Testis (tissue), 3 donors: ENCODE data around the gene KRTAP5-1. TPM values are rescaled to one million over a fixed set of nuclear protein-coding genes. Genes with fewer than 3 reads are reported as not detected.

Source experiments
- DNase-seq: peaks from one replicate; pipeline ENCODE4 v3.0.0-alpha.2; 2019
- H3K27ac ChIP-seq, 2 donors: fragments of 200-600 bp; sonication (generic); one replicate each; pipeline ENCODE4 v1.5.1; 2019
- H3K27me3 ChIP-seq: fragments of 200-600 bp; sonication (generic); one replicate; pipeline ENCODE4 v1.5.1; 2019
- H3K36me3 ChIP-seq: fragments of 200-600 bp; sonication (generic); one replicate; pipeline ENCODE4 v1.5.1; 2017; ENCODE audit warnings: low read depth; ENCODE audit errors: missing control alignments
- H3K4me1 ChIP-seq: fragments of 200-600 bp; sonication (generic); one replicate; pipeline ENCODE4 v1.5.1; 2019
- H3K4me3 ChIP-seq, 2 donors: fragments of 200-600 bp; sonication (generic); one replicate each; pipeline ENCODE4 v1.5.1; 2017 to 2019
- H3K9me3 ChIP-seq: fragments of 200-600 bp; sonication (generic); one replicate; pipeline ENCODE4 v1.5.1; 2017
- POLR2A ChIP-seq: fragments of 450-650 bp; IDR thresholded peaks from one replicate; pipeline ENCODE4 v1.6.1; 2017; ENCODE audit warnings: antibody characterized with exemption, mild to moderate bottlenecking, moderate library complexity
- WGBS, 2 donors: methylation state at CpG; one replicate each; pipeline ENCODE4 v1.1.5; 2018; 5-methylcytosine and 5-hydroxymethylcytosine counted together
- intact Hi-C: fragments of 100-400 bp; cut with DNase I; formaldehyde crosslinking; loops from one replicate; pipeline ENCODE4 v1.15.1; 2023; ENCODE audit warnings: low total_unique reads
- polyA plus RNA-seq: library from polyadenylated mRNA; stranded (reverse); fragments of 350-450 nt; fragmentation: Illumina TruSeq; extraction: RNeasy Lipid Tissue Mini Kit (QIAGEN cat#74804); gene quantifications from one replicate; pipeline ENCODE4 v1.2.3, GENCODE V29; 2014; ENCODE audit warnings: low read depth, low replicate concordance; ENCODE audit not compliant: insufficient read depth
- total RNA-seq, 2 donors: library from RNA; depleted of rRNA; stranded (reverse); fragments of >200 nt; gene quantifications; one replicate each; pipeline ENCODE4 v1.2.3, GENCODE V29; 2016
- TF ChIP-seq, protein P1 (sequence below), 3 experiments: fragments of 450-650 bp in 2 of 3; fragments of 200-600 bp in 1 of 3; sonication (generic) in 1 of 3; IDR thresholded peaks; one replicate each; pipeline ENCODE4 v1.5.1; 2016 to 2019; ENCODE audit warnings: antibody characterized with exemption in 3 of 3, mild to moderate bottlenecking in 2 of 3, moderate library complexity in 1 of 3

KRTAP5-1 gene
- total and polyA plus RNA-seq, 3 donors from 2014 or later = not detected

DNA sequence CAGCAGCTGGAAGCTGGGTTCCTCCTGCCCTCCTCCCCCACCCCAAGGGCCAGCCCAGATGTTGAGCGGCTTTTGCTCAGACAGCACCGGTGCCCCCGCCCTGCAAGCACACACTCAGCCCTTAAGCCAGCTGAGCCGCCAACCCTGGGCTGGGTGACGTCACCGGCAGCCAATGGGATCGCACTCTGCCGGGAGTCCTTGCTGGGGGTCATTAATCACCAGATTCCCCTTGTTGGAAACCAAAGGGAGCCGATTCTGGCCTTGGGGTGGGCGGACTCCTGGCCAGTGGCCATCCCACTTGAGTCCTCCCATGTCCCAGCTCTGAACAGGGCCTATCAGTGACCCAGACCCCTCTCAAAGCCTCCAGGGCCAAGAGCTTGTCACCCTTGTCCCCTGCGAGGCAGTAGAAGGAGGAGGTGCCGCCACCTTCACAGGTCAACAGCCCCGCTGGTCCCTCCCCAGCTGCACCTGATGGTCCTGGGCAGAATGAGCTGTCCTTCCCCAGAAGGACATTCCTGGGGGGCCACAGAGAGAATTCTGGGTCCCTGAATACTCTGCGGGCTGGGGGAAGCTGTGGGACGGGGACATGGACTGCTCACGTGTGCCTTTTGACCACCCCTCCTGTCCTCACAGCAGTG lies 20.4 kb downstream of the KRTAP5-1 start:
- Histone ChIP-seq H3K4me1 (peaks cover under 1% of the 10 kb centered on the region), H3K9me3 (no peaks in the 10 kb centered on the region), H3K36me3 (no peaks in the 10 kb centered on the region), H3K4me3 (no peak overlapping the region), H3K27ac (no peak overlapping the region), H3K27me3 (no peaks in the 10 kb centered on the region)
- DNase-seq = no peak
- no peak for TF ChIP-seq POLR2A
- TF ChIP-seq, protein P1, sequence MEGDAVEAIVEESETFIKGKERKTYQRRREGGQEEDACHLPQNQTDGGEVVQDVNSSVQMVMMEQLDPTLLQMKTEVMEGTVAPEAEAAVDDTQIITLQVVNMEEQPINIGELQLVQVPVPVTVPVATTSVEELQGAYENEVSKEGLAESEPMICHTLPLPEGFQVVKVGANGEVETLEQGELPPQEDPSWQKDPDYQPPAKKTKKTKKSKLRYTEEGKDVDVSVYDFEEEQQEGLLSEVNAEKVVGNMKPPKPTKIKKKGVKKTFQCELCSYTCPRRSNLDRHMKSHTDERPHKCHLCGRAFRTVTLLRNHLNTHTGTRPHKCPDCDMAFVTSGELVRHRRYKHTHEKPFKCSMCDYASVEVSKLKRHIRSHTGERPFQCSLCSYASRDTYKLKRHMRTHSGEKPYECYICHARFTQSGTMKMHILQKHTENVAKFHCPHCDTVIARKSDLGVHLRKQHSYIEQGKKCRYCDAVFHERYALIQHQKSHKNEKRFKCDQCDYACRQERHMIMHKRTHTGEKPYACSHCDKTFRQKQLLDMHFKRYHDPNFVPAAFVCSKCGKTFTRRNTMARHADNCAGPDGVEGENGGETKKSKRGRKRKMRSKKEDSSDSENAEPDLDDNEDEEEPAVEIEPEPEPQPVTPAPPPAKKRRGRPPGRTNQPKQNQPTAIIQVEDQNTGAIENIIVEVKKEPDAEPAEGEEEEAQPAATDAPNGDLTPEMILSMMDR (IDR thresholded peaks at IDR 0.05) = no peak
- intact Hi-C loops = no loop called here
- WGBS, 2 donors = 49 to 100% methylated on average over 2 to 13 of the region's 16 CpGs

DNA sequence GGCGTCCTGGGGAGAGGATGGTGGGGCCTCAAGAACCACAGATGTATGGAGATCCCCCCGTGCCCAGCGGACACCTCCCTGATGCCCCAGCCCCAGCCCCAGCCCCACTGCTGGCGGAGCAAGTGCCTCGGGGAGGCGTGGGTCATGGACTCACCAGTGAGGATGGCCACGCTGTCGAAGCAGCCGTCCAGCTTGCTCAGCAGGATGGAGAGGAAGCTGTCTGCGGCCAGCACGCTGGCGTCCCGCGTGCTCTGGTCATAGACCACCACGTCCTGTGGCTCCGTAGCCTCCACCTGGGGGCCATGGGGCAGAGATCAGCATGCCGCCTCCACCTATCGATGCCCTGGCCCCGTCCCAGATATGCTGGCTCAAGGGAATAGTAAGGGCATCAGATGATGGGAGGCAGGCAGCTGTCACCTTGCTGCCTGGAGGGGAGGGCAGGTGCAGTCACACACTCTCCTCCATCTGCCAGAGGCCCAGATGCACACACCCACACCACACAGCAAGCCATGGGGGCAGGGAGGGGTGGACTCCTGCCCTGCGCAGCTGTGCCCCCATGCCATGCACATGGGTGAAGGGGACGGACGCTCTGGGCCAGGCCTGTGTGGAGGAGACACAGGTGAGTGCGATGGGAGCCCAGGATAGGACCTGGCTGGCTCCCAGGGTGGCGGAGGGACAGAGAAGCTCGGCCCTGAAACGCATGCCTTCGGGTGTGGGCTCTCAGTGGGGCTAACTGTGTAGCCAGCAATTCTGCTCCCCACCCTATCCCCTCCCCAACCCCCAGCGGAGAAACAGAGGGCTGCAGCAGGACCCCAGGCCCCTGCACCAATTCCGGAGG lies 21.2 kb downstream of the KRTAP5-1 start:
- Histone ChIP-seq H3K27me3 (no peaks in the 10 kb centered on the region), H3K27ac (no peak overlapping the region), H3K4me1 (peaks cover 6% of the 10 kb centered on the region), H3K36me3 (no peaks in the 10 kb centered on the region), H3K4me3 (no peak overlapping the region), H3K9me3 (no peaks in the 10 kb centered on the region)
- no peak for DNase-seq
- TF ChIP-seq POLR2A = no peak
- TF ChIP-seq, protein P1 (IDR thresholded peaks at IDR 0.05) = no peak
- 80 to 85% methylated on average over 15 to 29 of the region's 29 CpGs for WGBS, 2 donors
- intact Hi-C loops = no loop called here

DNA sequence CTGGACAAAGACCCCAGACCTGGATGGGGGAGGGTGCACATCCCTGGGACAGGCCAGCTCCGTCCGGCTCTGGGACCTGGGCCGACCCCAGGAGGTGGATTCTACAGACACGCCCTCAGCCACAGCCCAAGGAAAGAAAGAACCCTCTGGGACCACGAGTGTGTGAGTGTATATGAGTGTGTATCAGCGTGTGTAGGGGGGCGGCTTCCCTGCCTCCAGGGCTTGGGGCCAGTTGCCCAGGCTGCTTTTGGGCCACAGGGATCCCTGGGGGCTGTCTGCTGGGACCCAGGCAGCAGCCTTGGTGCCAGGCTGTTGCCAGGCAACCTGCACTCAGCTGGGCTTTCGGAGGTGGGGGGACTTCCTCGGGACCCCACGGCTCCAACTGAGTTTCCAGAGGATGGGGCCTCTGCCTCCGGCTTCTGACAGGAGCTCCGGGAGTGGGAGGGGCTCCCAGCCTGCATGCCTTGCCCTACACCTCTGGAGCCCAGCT lies 21.9 kb downstream of the KRTAP5-1 start:
- Histone ChIP-seq H3K36me3 (no peaks in the 10 kb centered on the region), H3K27me3 (no peaks in the 10 kb centered on the region), H3K9me3 (no peaks in the 10 kb centered on the region), H3K27ac (no peak overlapping the region), H3K4me1 (peaks cover 13% of the 10 kb centered on the region), H3K4me3 (no peak overlapping the region)
- no peak for TF ChIP-seq POLR2A
- TF ChIP-seq, protein P1 (IDR thresholded peaks at IDR 0.05) = no peak
- no peak for DNase-seq
- WGBS, 2 donors = 77 to 81% methylated on average over 6 to 12 of the region's 12 CpGs
- intact Hi-C loops = no loop called here

DNA sequence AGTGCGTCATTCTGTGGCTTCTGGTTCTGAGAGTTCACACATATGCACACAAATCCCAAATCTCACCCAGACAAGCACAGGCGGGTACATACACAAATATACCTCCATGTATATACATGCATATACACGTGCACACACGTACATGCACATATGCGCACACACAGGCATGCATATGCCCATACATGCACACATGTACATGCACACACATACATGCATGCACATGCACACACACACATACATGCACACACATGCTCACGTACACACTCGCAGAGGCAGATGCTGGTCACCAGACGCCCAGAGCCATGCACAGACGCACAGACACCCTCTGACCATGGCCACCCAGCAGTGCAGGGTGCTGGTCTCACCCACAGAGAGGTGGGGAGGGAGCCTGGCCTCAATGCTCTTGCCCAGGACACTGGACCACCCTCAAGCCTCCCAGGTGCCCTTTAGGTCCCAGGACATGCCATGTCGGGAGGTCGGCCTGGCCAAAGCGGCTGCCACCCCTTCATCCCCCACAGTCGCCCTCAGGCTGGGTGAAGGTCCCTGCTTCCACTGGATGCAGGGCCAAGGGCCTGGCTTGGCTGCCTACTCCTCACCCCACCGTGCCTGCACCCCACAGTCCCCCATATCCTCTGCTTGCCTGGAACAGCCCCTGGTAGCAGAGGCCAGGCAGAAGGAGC lies 22.5 kb downstream of the KRTAP5-1 start:
- TF ChIP-seq POLR2A = no peak
- TF ChIP-seq, protein P1 (IDR thresholded peaks at IDR 0.05) = no peak
- WGBS, 2 donors = 95 to 97% methylated on average over 11 to 12 of the region's 14 CpGs
- Histone ChIP-seq H3K4me3 (no peak overlapping the region), H3K9me3 (no peaks in the 10 kb centered on the region), H3K27ac (no peak overlapping the region), H3K27me3 (no peaks in the 10 kb centered on the region), H3K36me3 (no peaks in the 10 kb centered on the region), H3K4me1 (peaks cover 14% of the 10 kb centered on the region)
- DNase-seq = no peak
- intact Hi-C loops = no loop called here
